PC-9 (cell line): Measurements from ENCODE around the gene APH1A. TPM values are rescaled to one million over a fixed set of nuclear protein-coding genes. Genes with fewer than 3 reads are reported as not detected.

Source experiments
- BruUV-seq: library from RNA; stranded (reverse); fragments of 400-500 nt; replicated peaks from 2 replicates; lab custom pipeline; 2021; lab: Mats Ljungman, UMichigan
- CTCF ChIA-PET: fragments of 300-600 bp; sonication (Branson Sonifier 250); formaldehyde crosslinking; loops from one replicate; lab custom pipeline; 2022; ENCODE audit warnings: antibody characterized with exemption; lab: Charles Lee
- POLR2A ChIA-PET: fragments of 300-600 bp; sonication (Branson Sonifier 250); formaldehyde crosslinking; loops from one replicate; lab custom pipeline; 2022; ENCODE audit warnings: antibody characterized with exemption; ENCODE audit not compliant: unreplicated experiment; lab: Charles Lee
- DNase-seq, 2 experiments: peaks; one replicate each; pipeline versions ENCODE4 v3.0.0 to v3.0.0-alpha.2; 2015 to 2022; ENCODE audit warnings: mixed read lengths in 1 of 2
- H2AFZ ChIP-seq: fragments of 200-600 bp; sonication (generic); 2 replicates; pipeline ENCODE4 v1.8.1; 2017; ENCODE audit warnings: antibody characterized with exemption
- H3F3A ChIP-seq: fragments of 200-600 bp; sonication (generic); 2 replicates; pipeline ENCODE4 v1.8.1; 2017; ENCODE audit warnings: antibody characterized with exemption, mild to moderate bottlenecking, low read depth; ENCODE audit not compliant: insufficient read depth
- H3K27ac ChIP-seq: fragments of 200-600 bp; sonication (generic); 2 replicates; pipeline ENCODE4 v1.6.1; 2016; ENCODE audit warnings: mixed run types
- H3K27me3 ChIP-seq: fragments of 200-600 bp; sonication (generic); 2 replicates; pipeline ENCODE4 v1.6.1; 2016; ENCODE audit warnings: low read depth, mixed run types; ENCODE audit not compliant: insufficient read depth
- H3K36me3 ChIP-seq: fragments of 200-600 bp; sonication (generic); 2 replicates; pipeline ENCODE4 v1.6.1; 2016; ENCODE audit warnings: low read depth, mixed run types
- H3K4me1 ChIP-seq: fragments of 200-600 bp; sonication (generic); replicated peaks from 2 replicates; pipeline ENCODE4 v1.6.1; 2016; ENCODE audit warnings: mixed run types; ENCODE audit not compliant: insufficient read depth
- H3K4me2 ChIP-seq: fragments of 200-600 bp; sonication (generic); 2 replicates; pipeline ENCODE4 v1.6.1; 2017; ENCODE audit warnings: mixed run types
- H3K4me3 ChIP-seq: fragments of 200-600 bp; sonication (generic); 2 replicates; pipeline ENCODE4 v1.6.1; 2016; ENCODE audit warnings: mixed run types
- H3K79me2 ChIP-seq: fragments of 200-600 bp; sonication (generic); 2 replicates; pipeline ENCODE4 v1.6.1; 2017; ENCODE audit warnings: low read depth, mixed run types
- H3K9me2 ChIP-seq: fragments of 200-600 bp; sonication (generic); 2 replicates; pipeline ENCODE4 v1.8.1; 2017; ENCODE audit warnings: mild to moderate bottlenecking; ENCODE audit not compliant: insufficient read depth
- H3K9me3 ChIP-seq: fragments of 200-600 bp; sonication (generic); 2 replicates; pipeline ENCODE4 v1.8.1; 2016; ENCODE audit warnings: low read depth; ENCODE audit not compliant: insufficient read depth
- H4K20me1 ChIP-seq: fragments of 200-600 bp; sonication (generic); 2 replicates; pipeline ENCODE4 v1.8.1; 2017; ENCODE audit not compliant: insufficient read depth
- EZH2 ChIP-seq: fragments of 200-600 bp; sonication (generic); IDR thresholded peaks from 2 replicates; pipeline ENCODE4 v1.8.0; 2017; ENCODE audit warnings: antibody characterized with exemption, low read depth
- intact Hi-C: fragments of 100-400 bp; cut with micrococcal nuclease; formaldehyde crosslinking; loops from one replicate; pipeline ENCODE4 v1.10.0; 2022; ENCODE audit not compliant: unreplicated experiment
- total RNA-seq: library from RNA; stranded (reverse); gene quantifications from 2 replicates; pipeline ENCODE4 v1.2.3, GENCODE V29; 2021
- TF ChIP-seq, protein P1 (sequence below): fragments of 200-600 bp; sonication (generic); conservative IDR thresholded peaks from 2 replicates; pipeline ENCODE4 v1.6.1; 2017; ENCODE audit warnings: mixed run types, antibody characterized with exemption, mild to moderate bottlenecking, moderate library complexity

The APH1A gene
- total RNA-seq, 1 experiment from 2014 or later, result 173 TPM

- H3K27ac ChIP-seq, result peak overlapping the region; percentile 48
- H3F3A ChIP-seq, result peaks cover 30% of the 10 kb centered on the region
- peaks cover 25% of the 10 kb centered on the region for H3K4me1 ChIP-seq
- peak overlapping the region; percentile 87 for H3K4me2 ChIP-seq
- no peaks in the 10 kb centered on the region for H3K36me3 ChIP-seq
- H3K9me2 ChIP-seq, result no peaks in the 10 kb centered on the region
- H2AFZ ChIP-seq, result peak overlapping the region; percentile 87
- no peak for DNase-seq
- peak overlapping the region; percentile 92 for H3K4me3 ChIP-seq
- ChIA-PET POLR2A (interaction anchor here (0.6 to 0.7 kb wide), 2 partner anchors 173 to 366 kb away, joined by 5 read pairs; no protein-coding TSS in a partner anchor), CTCF (no interaction called here)
- TF ChIP-seq EZH2, result no peak
- TF ChIP-seq, protein P1, sequence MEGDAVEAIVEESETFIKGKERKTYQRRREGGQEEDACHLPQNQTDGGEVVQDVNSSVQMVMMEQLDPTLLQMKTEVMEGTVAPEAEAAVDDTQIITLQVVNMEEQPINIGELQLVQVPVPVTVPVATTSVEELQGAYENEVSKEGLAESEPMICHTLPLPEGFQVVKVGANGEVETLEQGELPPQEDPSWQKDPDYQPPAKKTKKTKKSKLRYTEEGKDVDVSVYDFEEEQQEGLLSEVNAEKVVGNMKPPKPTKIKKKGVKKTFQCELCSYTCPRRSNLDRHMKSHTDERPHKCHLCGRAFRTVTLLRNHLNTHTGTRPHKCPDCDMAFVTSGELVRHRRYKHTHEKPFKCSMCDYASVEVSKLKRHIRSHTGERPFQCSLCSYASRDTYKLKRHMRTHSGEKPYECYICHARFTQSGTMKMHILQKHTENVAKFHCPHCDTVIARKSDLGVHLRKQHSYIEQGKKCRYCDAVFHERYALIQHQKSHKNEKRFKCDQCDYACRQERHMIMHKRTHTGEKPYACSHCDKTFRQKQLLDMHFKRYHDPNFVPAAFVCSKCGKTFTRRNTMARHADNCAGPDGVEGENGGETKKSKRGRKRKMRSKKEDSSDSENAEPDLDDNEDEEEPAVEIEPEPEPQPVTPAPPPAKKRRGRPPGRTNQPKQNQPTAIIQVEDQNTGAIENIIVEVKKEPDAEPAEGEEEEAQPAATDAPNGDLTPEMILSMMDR, result no peak; the same call in 1 of the 2 replicates
- no peaks in the 10 kb centered on the region; the same call in 1 of the 2 replicates for H4K20me1 ChIP-seq
- H3K9me3 ChIP-seq, result no peaks in the 10 kb centered on the region
- no peaks in the 10 kb centered on the region for H3K27me3 ChIP-seq
- peaks cover 40% of the 10 kb centered on the region for H3K79me2 ChIP-seq
- no TSS peak for BruUV-seq
- intact Hi-C loops, result no loop called here
Observed at GRCh38 chr1:150236614-150237100, 32.2 kb downstream of the APH1A start.

GRCh38 chr1:150235852-150236613, 32.8 kb downstream of the APH1A start, which contains the start of gene ANP32E:
Gene ANP32E, minus strand, starts transcription at chr1:150236112. Its CDS starts 326 bp downstream, at chr1:150235786.
- POLR2A ChIA-PET, result interaction anchor here (0.6 to 0.7 kb wide), 2 partner anchors 173 to 367 kb away, joined by 5 read pairs; no protein-coding TSS in a partner anchor
- intact Hi-C loops, result no loop called here

DNA sequence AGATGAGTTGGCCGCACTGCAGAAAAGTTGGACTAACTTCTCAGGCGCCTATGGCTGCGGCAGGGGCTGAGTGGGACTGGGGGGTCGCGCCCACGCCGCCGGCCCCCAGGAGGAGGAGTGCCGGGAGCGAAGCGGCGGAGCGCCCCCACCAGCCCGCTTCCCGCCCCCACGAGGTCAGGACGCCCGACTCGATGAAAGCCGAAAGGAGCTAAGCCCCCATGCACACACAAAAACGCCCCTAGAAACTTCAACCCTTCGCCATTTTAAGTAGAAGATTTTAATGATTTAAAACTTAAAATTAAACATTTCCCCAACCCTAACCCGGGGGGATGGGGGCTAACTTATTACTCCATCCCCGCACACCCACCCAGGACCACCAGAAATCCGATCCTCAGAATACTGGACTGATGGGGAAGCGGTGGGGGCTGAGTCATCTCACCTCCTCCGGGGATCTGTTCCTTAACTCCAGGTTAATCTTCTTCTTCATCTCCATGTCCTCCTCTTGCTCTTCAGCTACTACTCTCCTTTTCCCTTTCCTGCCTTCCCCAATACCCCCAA, 33.4 kb downstream of the APH1A start:
- Histone ChIP-seq H3K79me2 (peaks cover 50% of the 10 kb centered on the region), H3K9me3 (no peaks in the 10 kb centered on the region), H3K36me3 (0 out of 2 replicates have a peak, but pooled peaks cover under 1% of the 10 kb centered on the region), H3F3A (peaks cover 30% of the 10 kb centered on the region), H3K4me2 (peak overlapping the region; percentile 87), H3K27ac (peak overlapping the region; percentile 82), H4K20me1 (no peaks in the 10 kb centered on the region; the same call in 1 of the 2 replicates), H3K4me3 (peak overlapping the region; percentile 92), H3K27me3 (no peaks in the 10 kb centered on the region), H3K9me2 (no peaks in the 10 kb centered on the region), H2AFZ (peak overlapping the region; percentile 79), H3K4me1 (peaks cover 25% of the 10 kb centered on the region)
- intact Hi-C loops, result no loop called here
- TF ChIP-seq, protein P1, result no peak; the same call in 1 of the 2 replicates
- TF ChIP-seq EZH2, result no peak
- BruUV-seq, result TSS peak; percentile 42
- POLR2A ChIA-PET, result no interaction called here
- DNase-seq, result no peak
- CTCF ChIA-PET, result no interaction called here

More at GRCh38 chr1:150235852-150236613, 32.8 kb downstream of the APH1A start, which contains the start of gene ANP32E:
- peak within 1 kb of the TSS; percentile 92 for H3K4me3 ChIP-seq
- H3K27ac ChIP-seq, result peak within 1 kb of the TSS; percentile 82
- H4K20me1 ChIP-seq, result no peaks in the 10 kb centered on the region; the same call in 1 of the 2 replicates
- DNase-seq, result peak; percentile 93 to 99
- peaks cover 25% of the 10 kb centered on the region for H3K4me1 ChIP-seq
- H3K79me2 ChIP-seq, result peaks cover 46% of the 10 kb centered on the region
- TF ChIP-seq, protein P1, result no peak
- TF ChIP-seq EZH2, result no peak
- H3K4me2 ChIP-seq, result peak within 1 kb of the TSS; percentile 87
- peak within 1 kb of the TSS; percentile 87 for H2AFZ ChIP-seq
- no peaks in the 10 kb centered on the region for H3K36me3 ChIP-seq
- CTCF ChIA-PET, result no interaction called here
- H3F3A ChIP-seq, result peaks cover 30% of the 10 kb centered on the region
- no peaks in the 10 kb centered on the region for H3K9me3 ChIP-seq
- no peaks in the 10 kb centered on the region for H3K9me2 ChIP-seq
- BruUV-seq, result no TSS peak
- no peaks in the 10 kb centered on the region for H3K27me3 ChIP-seq
